Forelimb muscle (tissue), 1 donor: Measurements from ENCODE around the gene NCF4. TPM values are rescaled to one million over a fixed set of nuclear protein-coding genes. Genes with fewer than 3 reads are reported as not detected.
A peak's percentile ranks its signal among the peaks of the same experiment; 100 is the strongest.

Experiments used
- DNase-seq: peaks from one replicate; pipeline ENCODE4 v3.0.0-alpha.2; 2013; ENCODE audit warnings: low read depth
- polyA plus RNA-seq: library from polyadenylated mRNA; unstranded; fragments of 120-200 nt; gene quantifications from one replicate; pipeline ENCODE4 v1.2.1, GENCODE V29; 2013; ENCODE audit not compliant: insufficient read length

The NCF4 gene
- 2.9 TPM for polyA plus RNA-seq

DNA sequence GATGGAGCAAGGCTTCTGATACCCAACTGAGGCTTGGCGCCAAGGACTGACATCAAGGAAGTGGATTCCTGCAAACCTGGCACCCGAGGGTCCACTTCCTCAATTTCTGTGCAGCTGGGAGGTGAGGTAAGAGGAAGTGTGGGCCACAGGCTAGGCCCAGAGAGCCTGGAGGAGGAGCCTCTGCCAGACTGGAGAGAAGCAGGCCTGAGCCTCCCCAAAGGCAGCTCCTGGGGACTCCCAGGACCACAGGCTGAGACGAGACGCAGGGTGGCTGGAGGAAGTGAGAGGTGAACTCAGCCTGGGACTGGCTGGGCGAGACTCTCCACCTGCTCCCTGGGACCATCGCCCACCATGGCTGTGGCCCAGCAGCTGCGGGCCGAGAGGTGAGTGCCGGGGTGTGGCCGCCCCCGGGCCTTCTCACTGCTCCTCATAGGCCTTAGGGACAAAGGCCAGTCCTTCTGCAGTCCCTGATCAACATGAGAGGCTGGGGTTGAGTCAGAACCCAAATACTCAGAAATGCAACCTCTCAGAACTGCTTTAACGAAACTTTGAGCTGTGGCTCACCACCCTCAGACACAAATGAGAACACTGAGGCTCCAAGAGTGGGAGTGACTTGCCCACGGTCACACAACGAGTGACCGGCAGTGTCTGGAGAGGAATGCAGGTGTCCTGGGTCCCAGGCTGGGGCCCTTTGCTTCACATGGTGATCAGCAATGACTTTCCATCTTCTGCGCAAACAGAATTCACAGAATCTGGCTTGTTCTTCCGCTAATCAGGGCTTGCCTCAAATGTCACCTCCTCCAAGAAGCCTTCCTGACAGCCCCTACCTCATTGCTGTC, at the start of gene NCF4:
NCF4 (plus strand) TSS at position 186 of the 839 bp plus-strand sequence; CDS start at position 352, 166 bp downstream.
- DNase-seq: no peak

DNA sequence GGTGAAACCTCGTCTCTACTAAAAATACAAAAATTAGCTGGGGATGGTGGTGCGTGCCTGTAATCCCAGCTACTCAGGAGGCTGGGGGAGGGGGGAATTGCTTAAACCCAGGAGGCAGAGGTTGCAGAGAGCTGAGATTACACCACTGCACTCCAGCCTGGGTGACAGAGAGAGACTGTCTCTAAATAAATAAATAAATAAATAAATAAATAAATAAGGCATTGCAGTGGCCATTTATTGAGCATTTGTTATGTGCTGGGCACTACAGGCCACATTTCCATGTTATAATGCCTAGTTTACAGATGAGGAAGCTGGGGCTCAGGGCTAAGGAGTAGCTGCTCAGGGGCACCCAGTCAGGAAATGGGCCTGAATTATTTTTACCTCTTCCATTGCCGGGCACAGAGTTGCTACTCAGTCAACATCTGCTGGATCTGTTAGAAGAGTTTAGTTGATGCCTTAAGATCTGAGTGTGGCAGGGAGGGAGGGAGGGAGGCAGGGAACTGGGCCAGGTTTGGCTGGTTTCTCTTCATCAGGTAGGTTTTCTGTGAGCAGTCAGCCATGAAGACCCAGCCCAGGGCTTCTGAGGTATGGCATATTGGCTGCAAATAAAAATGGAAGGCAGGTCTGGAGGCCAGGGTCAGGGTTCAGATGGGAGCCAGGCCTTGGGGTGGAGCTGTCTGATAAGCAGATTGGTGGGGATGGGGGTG, 49.6 kb upstream of the NCF4 start:
- DNase-seq: no peak

DNA sequence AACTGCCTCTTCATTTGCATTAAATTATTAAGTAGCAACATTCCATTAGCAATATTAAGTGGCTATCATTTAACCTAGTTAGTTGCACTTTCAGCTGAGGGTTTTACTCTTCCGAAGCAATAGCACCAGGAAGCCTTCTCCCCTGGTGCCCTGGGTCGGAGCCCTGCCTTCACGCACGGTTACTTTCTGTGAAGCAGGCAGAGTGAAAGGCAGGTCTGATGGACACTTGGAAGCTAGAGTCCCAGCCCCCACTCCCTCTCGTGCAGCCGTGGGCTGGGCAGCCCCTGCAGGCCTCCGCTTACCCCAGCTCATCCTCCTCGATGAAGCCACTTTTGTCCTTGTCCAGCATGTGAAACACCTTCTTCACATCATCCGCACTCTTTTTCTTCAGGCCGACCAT, 46.0 kb upstream of the NCF4 start:
- no peak for DNase-seq

DNA sequence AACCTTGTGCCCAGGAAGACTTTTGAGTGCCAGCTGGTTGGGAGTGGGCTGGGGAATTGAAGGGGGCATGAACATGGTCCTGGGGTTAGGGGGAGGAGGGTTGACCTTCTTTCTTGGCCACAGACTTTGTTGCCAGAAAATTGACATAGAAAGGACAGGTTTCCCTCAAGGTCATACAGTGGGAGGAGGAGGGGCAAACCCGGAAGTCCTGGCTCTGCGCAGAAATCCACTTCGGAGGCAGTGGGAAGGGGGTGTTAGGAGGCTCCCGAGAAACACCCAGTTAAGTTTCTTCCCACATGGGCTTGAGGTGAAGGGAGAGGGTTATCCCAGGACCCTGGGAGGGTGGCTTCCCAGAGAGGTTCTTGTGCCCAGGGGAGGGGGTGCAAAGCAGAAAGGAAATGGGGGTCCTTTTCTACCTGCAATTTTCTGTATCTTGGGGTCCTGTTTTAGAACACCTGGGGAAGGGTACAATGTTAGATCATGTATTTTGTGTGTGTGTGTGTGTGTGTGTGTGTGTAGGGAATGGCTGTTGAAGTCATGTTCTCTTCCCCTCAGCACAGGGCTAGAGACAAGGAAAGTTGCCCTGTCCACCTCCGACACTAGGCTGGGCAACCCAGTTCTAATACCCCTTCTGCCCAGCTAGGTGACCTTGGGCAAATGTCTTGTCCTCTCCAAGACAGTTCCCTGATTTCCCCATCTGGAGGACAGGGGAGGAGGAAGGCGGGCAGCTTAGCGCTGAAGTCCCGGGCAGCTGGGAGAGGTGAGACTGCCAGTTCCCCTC, 45.1 kb upstream of the NCF4 start:
- no peak for DNase-seq

DNA sequence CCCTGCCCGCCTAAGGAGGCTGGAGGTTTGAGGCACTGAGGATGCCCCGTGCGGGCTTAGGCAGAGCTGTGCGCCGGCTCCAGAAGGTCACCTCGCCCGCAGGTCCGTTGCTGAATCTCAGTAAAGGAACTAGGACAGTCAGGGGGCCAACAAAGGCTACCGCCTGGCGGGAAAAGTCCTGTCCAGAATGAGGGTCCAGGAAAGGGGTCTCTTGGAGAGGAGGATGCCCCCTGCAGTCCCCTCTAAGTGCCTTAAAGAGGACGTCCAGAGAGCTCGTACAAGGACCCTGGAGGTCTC, 44.5 kb upstream of the NCF4 start:
- no peak for DNase-seq

DNA sequence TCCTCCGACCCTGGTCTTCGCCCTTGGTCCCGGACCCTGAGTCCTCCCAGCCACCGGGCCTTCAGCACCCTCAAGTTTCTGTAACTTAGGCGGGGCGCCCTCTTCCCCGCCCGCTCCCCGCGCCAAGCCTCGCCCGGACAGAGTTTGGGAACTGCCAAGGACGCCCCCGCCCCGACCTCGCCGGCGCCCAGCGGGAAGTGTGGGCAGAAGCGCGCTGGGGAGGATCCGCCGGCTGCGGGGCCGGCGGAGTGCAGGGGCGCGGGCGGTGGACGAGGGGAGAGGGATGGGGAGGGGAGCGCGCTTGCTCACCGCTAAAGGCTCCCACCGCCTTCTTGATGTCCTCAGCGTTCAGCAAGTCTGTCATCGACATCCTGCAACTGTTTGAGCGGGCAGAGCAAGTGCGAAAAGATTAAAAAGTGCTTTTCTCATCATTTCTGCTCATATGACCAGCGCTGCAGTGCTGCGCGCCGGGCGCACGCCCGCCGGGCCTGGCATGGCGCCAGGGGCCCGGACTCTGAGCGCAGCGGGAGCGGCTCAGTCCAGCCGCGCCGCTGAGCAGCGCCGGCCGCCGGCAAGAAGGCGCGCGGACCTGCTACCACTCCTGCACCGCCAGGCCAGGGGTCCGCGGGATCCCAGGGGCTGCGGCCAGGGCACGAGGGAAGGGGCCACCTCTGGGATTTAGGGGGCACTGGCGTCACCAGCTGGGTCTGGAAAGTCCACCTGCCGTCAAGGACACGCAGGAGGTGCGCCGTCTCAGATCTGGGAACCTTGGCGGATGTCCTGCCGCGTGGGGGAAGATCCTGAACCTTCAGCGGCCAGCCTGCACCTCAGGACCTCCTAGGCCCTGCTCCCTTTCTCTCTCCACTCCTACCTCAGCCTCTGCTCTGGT, 43.9 kb upstream of the NCF4 start, which contains the start of gene PVALB:
PVALB (minus strand) TSS at position 400 of the 889 bp plus-strand sequence; CDS start at position 370, 30 bp downstream.
- peak; percentile 20 for DNase-seq

DNA sequence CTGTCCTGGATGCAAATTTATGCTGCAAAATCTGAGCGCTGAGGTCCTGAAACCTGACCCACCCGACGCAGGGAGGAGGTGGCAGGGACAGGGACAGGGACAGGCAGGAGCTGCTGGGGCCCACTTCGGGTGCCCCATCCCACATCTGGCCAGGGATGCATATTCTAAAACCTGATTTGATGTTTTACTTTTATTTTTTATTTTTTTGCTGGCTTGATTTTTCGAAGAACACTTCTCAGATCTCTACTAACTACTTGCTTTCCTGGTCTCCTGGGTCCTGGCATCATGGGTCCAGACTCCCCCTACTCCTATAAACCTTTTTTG, 43.3 kb upstream of the NCF4 start:
- no peak for DNase-seq

DNA sequence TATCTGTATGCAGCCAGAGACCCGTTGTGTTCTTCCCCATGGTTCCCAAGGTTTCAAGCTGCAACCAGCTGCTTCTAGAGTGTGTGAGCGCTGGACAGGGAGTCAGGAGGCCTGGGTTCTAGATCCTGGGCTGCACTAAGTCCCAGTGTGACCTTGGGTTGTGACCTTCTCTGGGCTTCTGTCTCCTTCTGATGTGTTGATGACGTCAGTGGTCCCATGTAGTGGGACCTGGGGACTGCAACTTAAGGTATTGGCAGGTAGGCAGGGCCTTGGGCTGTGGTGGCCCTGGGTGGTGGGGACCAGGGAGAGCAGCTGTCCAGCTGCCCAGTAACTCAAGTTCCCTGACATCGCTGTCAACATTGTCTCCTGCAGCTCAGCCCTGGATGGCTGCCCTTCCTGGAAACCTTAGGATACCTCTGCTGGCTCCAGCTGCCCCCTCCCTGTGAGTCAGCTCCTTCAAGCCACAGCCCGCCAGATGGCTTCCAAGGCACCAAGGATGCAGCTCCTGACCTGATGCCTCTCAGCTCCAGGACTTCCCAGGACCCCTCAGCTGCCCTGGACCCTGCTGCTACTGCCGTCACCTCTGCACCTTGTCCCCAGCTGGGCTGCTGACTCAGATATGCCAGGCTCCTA, 42.7 kb upstream of the NCF4 start:
- DNase-seq: no peak

DNA sequence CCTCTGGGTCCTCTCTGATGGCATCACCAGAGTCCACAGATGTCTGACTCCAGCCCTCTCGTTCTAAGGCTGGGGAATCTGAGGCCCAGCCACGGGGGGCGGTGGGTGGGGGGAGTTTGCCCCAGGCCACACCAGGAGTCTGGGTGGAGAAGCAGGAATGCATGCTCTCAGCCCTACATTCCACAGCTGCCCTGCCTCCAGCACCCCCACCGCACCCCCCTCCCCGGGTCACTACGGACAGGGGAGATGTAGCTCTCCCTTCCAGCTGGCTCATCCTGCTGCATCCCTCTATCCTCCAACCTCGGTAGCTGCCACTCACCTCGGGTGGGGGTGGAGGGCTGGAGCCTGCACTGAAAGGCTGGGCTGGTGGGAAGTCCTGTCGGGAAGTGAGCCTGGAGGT, 41.7 kb upstream of the NCF4 start:
- DNase-seq: no peak

DNA sequence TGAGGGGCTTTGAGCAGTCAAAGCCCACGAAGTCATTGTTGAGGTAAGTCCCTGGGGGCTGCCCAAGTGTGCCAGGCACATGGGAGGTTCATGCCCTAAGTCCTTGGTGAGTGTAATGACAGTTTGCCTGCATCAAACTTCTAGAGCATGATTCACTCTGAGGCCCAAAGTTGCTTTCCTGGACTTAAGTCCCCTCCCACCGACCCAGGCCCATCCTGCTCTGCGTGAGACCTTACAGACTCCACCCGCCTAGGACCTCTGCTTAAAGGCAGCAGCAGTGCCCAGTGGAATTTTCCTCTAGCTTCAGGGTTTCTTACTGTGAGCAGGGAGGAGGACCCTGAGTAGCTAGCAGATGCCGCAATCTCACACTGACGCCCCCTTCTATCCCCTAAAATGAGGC, 38.2 kb upstream of the NCF4 start:
- DNase-seq: no peak

DNA sequence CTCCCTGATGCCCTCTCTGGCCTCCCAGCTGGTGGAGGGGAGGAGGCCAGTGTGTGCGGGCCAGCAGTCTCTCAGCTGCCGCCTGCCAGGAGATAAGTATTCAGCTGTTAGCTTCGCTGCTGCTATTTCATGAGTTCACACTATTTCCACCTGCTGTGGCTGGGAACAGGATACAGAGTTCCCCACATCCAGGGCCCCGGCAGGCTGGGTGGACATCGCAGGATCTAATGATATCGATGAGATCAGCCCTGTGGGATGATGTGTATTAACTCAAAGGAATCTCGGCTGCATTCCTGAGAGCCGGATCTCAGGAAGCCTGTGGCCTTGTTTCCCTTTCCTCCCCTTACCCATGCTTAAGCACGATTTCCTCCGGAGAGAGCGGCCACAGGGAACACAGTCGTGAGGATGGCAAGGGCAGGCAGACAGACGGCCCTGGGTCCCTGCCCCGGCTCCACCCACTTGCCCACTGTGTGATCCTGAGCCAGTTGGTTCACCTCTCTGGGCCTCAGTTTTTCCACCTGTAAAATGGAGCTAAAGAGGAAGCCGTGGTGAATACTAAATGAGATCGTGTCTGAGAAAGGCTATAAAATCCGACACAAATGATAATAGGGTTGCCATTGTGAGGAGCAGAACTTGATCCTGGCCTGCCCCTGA, 37.5 kb upstream of the NCF4 start:
- no peak for DNase-seq

DNA sequence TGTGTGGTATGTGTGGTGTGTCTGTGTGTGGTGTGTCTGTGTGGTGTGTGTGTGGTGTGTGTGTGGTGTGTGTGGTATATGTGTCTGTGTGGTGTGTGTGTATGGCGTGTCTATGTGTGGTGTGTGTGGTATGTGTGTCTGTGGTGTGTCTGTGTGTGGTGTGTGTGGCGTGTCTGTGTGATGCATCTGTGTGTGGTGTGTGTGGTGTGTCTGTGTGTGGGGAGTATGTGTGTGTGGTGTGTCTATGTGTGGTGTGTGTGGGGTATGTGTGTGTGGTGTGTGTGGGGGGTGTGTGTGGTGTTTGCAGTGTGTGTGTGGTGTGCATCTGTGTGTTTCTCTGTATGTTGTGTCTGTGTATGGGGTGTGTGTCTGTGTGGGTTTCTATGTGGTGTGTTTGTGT, 36.2 kb upstream of the NCF4 start:
- no peak for DNase-seq

DNA sequence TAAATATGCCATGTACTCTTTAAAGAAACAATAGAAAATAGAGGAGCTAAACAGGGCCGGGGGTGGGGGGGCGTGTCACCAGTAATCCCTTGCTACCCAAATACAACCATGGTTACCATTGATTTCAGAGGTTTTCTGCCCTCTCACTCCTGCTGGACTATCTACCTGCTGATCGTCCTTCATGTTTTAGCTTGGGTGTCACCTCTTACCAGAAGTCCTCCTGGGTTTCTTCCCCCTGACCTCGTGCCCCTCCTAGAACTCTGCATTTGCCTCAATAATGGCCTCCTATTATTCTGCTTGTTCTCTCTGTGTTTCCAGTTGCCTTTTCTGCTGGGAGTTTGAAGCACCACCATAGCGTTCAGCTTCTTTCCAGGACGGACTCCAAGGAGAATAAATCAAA, 34.5 kb upstream of the NCF4 start:
- DNase-seq: no peak

DNA sequence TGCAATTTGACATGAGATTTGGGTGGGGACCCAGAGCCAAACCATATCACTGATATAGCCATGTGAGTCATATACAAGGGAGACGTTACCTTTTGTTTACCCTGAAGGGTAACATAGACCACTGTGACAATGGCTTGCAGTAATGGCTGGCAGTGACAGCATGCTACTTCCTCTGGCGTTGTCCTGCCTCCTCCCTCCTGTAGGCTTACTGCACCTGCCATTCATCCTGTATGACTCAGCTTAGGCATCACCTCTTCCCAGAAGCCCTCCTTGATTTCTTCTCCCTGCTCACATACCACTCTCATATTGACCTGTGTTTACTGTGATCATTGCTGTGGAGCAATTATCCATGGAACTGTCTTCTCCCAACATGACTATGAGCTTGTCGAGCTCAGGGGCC, 32.0 kb upstream of the NCF4 start:
- DNase-seq: no peak

DNA sequence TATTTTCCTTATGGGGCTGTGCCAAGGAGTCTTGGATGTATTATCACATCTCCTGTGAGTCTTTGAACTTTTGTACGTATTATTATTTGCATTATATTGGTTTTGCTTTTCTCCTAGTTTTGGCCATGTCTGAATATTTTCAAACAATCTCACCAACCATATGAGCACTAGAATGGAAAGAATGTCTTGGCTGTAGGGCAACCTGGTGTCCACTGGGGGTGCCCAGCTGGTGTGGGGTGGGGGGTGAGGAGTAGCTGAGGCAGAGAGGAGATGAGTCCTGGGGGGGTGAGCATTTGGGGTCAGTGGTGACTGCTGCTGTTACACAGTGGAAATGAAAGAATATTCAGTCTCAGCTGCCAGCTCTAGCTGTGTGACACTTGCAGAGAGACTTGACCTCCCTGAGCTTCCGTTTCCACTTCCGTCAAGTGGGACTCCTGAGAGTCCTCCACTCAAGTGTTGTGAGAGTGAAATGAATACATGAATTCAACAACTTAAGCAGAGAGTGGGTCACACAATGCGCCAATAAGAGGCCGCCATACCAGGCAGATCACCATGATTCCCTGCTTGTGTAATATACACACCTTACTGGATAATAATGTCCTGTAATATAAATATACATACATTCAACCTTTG, 31.3 kb upstream of the NCF4 start:
- DNase-seq: no peak

DNA sequence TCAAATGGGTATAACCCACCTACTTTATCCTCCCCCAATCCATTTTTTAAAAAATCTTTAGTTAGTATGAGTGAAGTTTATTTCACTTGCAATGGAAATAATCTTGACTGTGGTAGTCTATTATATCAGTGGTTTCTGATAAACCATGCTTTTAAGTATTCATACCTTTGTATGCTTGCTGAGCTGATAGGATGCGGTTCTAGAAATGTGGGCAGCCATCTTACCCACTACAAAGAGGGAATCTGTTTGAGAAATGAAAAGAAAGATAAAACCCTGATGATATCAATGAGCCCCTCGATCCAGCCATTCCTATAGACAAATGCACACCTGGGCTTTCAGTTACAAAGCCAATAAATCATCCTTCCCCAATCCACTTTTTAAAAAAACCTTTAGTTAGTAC, 30.2 kb upstream of the NCF4 start:
- no peak for DNase-seq

DNA sequence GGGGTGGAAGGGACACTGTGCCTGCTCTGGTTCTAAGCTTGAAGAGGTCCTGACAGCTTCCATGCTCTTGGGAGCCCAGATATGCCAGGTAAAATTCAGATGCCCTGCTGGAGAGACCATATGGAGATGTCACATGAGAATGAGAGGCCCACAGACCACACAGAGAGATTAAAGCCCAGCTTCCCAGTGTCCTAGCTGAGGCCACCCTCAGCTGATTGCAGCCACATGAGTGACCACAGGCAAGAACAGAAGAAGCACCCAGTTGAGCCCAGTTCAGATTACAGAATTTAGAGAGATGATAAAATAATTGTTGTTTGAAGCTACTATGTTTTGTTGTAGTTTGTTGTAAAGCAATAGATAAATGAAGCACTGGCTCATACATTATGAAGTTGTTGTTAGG, 29.6 kb upstream of the NCF4 start:
- no peak for DNase-seq

DNA sequence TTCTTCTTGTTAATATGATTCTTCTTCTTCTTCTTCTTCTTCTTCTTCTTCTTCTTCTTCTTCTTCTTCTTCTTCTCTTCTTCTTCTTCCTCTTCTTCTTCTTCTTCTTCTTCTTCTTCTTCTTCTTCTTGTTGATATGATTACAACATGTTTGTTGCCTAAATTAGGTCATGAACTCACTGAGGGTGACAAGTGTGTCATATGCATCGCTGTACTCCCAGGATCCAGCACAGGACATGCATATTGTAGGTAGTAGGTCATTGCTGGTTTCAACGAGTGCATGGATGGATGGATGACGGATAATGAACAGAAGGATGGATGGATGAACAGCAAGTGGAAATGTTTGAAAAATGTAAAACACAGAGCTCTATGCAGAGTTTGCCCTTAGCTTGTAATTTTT, 29.1 kb upstream of the NCF4 start:
- DNase-seq: no peak

DNA sequence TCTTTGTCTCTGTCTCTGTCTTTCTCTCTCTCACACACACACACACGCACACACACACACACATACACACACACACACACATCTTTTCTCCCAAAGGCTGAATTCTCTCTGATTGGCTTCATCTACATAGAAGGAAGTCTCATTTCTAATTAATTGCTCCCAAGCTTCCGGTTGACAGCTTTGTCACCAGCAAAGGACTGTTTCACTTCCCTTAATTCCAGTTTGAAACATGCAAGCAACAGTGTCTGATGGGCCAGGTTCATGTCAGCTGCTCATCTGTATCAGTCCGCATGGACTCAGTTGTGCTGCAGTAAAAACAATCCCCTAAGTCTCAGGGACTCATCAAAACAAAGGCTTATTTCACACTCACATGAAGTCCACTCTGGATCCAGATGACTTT, 27.7 kb upstream of the NCF4 start:
- no peak for DNase-seq

DNA sequence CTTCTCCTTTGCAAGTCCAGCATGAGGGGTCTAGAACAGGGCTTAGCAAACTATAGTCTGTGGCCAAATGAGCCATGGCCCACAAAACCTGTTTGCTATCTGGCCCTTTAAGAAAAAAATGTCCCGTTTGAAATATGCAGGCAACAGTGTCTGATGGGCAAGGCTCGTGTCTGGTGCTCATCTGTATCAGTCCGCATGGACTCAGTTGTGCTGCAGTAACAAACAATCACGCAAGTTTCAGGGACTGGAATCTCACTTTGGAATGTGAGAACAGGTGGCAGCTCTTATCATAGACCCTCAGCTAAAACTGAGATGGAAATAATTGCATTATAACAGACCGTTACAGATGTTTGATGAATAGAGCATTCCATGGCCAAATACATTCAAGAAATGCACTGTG, 24.9 kb upstream of the NCF4 start:
- no peak for DNase-seq
